NCI-H82 (cell line): ENCODE measurements around the gene ADCY10.
"Not testable (repeated sequence)": the region's sequence is repeated elsewhere in the genome, so short reads cannot be mapped to it uniquely, and the experiment has no call there.

Source experiments
- DNase-seq: peaks from one replicate; lab custom pipeline; 2025; lab: John Stamatoyannopoulos, UW

Gene ADCY10

GRCh38 chr1:167887187-167887586, 26.7 kb downstream of the ADCY10 start:
- not testable (repeated sequence) for DNase-seq

- no peak for DNase-seq
Observed at GRCh38 chr1:167882376-167882775, 31.6 kb downstream of the ADCY10 start.

GRCh38 chr1:167881786-167882185, 32.1 kb downstream of the ADCY10 start:
- DNase-seq = no peak

GRCh38 chr1:167881069-167881468, 32.9 kb downstream of the ADCY10 start:
- no peak for DNase-seq

- no peak for DNase-seq
Observed at GRCh38 chr1:167880580-167881021, 33.3 kb downstream of the ADCY10 start.

GRCh38 chr1:167879508-167879907, 34.4 kb downstream of the ADCY10 start:
- DNase-seq = no peak

GRCh38 chr1:167878372-167879160, 35.4 kb downstream of the ADCY10 start:
- DNase-seq = no peak

- DNase-seq = no peak
Observed at GRCh38 chr1:167876597-167877175, 37.2 kb downstream of the ADCY10 start.

GRCh38 chr1:167871331-167871730, 42.6 kb downstream of the ADCY10 start:
- DNase-seq = no peak

- DNase-seq = not testable (repeated sequence)
Observed at GRCh38 chr1:167869157-167870001, 44.6 kb downstream of the ADCY10 start.

GRCh38 chr1:167866739-167867414, 47.1 kb downstream of the ADCY10 start:
- not testable (repeated sequence) for DNase-seq

GRCh38 chr1:167866326-167866725, 47.6 kb downstream of the ADCY10 start:
- DNase-seq = not testable (repeated sequence)

GRCh38 chr1:167865804-167866308, 48.1 kb downstream of the ADCY10 start:
- DNase-seq = not testable (repeated sequence)

- not testable (repeated sequence) for DNase-seq
Observed at GRCh38 chr1:167865193-167865592, 48.7 kb downstream of the ADCY10 start.

GRCh38 chr1:167864392-167865032, 49.4 kb downstream of the ADCY10 start:
- no peak for DNase-seq

- no peak for DNase-seq
Observed at GRCh38 chr1:167863921-167864279, 50.0 kb downstream of the ADCY10 start.

- DNase-seq = peak; percentile 33
Observed at GRCh38 chr1:167863191-167863920, 50.6 kb downstream of the ADCY10 start.

GRCh38 chr1:167862432-167863076, 51.4 kb downstream of the ADCY10 start:
- no peak for DNase-seq

GRCh38 chr1:167861664-167862381, 52.1 kb downstream of the ADCY10 start:
- no peak for DNase-seq
